GM18502 (cell line): ENCODE data around the gene SUMO1.

Experiments
- ATAC-seq: cut with Tn5 transposase; IDR thresholded peaks from one replicate; pipeline ENCODE4 v1.9.1; 2021; ENCODE audit warnings: mild to moderate bottlenecking; ENCODE audit not compliant: unreplicated experiment, poor library complexity

The SUMO1 gene

GRCh38 chr2:202157211-202157990, 81.0 kb downstream of the SUMO1 start:
- no peak for ATAC-seq
